Astrocyte (in vitro differentiated cells and primary cell): Measurements from ENCODE around the gene MYL6B.

Experiments
- CTCF ChIP-seq: IDR thresholded peaks from 2 replicates; pipeline ENCODE4 v1.5.1; 2011; ENCODE audit warnings: low read depth, mild to moderate bottlenecking, inconsistent platforms, low read length, moderate library complexity; ENCODE audit not compliant: insufficient read depth
- EZH2 ChIP-seq: IDR thresholded peaks from 2 replicates; pipeline ENCODE4 v1.6.1; 2012; ENCODE audit warnings: mild to moderate bottlenecking, low read length, inconsistent platforms; ENCODE audit not compliant: insufficient read depth

- TF ChIP-seq CTCF (no peak), EZH2 (no peak)
Observed at GRCh38 chr12:56202838-56203237, 50.5 kb downstream of the MYL6B start.
